ENCODE data around the gene SLC28A2.

The SLC28A2 gene

DNA sequence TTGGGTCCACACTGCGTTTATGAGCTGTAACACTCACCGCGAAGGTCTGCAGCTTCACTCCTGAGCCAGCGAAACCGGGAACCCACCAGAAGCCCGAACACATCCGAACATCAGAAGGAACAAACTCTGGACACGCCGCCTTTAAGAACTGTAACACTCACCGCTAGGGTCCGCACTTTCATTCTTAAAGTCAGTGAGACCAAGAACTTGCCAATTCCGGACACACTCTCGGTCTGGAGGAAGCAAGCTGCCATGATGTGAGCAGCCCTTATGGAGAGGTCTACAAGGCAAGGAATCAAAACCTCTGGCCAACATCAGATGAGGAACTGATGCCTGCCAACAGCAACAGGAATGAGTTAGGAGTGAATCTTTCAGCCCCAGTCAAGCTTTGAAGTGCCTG, 62.9 kb downstream of the SLC28A2 start:
- ChIA-PET CTCF (no interaction called here), POLR2A (no interaction called here)
- TF ChIP-seq FOXA1 (IDR thresholded peaks at IDR 0.05): no peak
- DNase-seq (ENCODE audit: extremely low spot score): no peak

GRCh38 chr15:45319472-45320214, 67.6 kb downstream of the SLC28A2 start:
- no peak for DNase-seq (ENCODE audit: extremely low spot score)
- TF ChIP-seq HDGF (IDR thresholded peaks at IDR 0.05; ENCODE audit: borderline replicate concordance) (no peak), NFRKB (IDR thresholded peaks at IDR 0.05) (no peak), FOXA1 (IDR thresholded peaks at IDR 0.05) (no peak), FOXK2 (IDR thresholded peaks at IDR 0.05) (no peak), ARNT (IDR thresholded peaks at IDR 0.05) (no peak), LEF1 (IDR thresholded peaks at IDR 0.05; ENCODE audit: borderline replicate concordance) (no peak), L3MBTL2 (conservative IDR thresholded peaks at IDR 0.05) (no peak)
- ChIA-PET CTCF (no interaction called here), POLR2A (no interaction called here)

- TF ChIP-seq, protein P1, sequence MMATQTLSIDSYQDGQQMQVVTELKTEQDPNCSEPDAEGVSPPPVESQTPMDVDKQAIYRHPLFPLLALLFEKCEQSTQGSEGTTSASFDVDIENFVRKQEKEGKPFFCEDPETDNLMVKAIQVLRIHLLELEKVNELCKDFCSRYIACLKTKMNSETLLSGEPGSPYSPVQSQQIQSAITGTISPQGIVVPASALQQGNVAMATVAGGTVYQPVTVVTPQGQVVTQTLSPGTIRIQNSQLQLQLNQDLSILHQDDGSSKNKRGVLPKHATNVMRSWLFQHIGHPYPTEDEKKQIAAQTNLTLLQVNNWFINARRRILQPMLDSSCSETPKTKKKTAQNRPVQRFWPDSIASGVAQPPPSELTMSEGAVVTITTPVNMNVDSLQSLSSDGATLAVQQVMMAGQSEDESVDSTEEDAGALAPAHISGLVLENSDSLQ (IDR thresholded peaks at IDR 0.05): no peak
- TF ChIP-seq SUZ12 (IDR thresholded peaks at IDR 0.05) (no peak), LEF1 (IDR thresholded peaks at IDR 0.05; ENCODE audit: borderline replicate concordance) (no peak)
- POLR2A ChIA-PET: no interaction called here
- DNase-seq (ENCODE audit: extremely low spot score): no peak
- CTCF ChIA-PET: no interaction called here
Observed at GRCh38 chr15:45320581-45321205, 68.7 kb downstream of the SLC28A2 start.

- no peak for DNase-seq (ENCODE audit: extremely low spot score)
- no peak for TF ChIP-seq NFRKB (IDR thresholded peaks at IDR 0.05)
- no peak for TF ChIP-seq SUZ12 (IDR thresholded peaks at IDR 0.05)
- TF ChIP-seq, protein P1 (IDR thresholded peaks at IDR 0.05): no peak
- TF ChIP-seq FOXK2 (IDR thresholded peaks at IDR 0.05): no peak
- TF ChIP-seq FOXA1 (IDR thresholded peaks at IDR 0.05): no peak
- no peak for TF ChIP-seq FOXM1 (IDR thresholded peaks at IDR 0.05; ENCODE audit: borderline replicate concordance)
- TF ChIP-seq HDGF (IDR thresholded peaks at IDR 0.05; ENCODE audit: borderline replicate concordance): no peak
- no peak for TF ChIP-seq L3MBTL2 (conservative IDR thresholded peaks at IDR 0.05)
- TF ChIP-seq SP1 (IDR thresholded peaks at IDR 0.05): no peak
- no peak for TF ChIP-seq ARNT (IDR thresholded peaks at IDR 0.05)
- TF ChIP-seq ELF4 (IDR thresholded peaks at IDR 0.05): no peak
- TF ChIP-seq BHLHE40 (IDR thresholded peaks at IDR 0.05; ENCODE audit: borderline replicate concordance): no peak
- POLR2A ChIA-PET: no interaction called here
- CTCF ChIA-PET: no interaction called here
Observed at GRCh38 chr15:45326280-45326679, 74.2 kb downstream of the SLC28A2 start.

DNA sequence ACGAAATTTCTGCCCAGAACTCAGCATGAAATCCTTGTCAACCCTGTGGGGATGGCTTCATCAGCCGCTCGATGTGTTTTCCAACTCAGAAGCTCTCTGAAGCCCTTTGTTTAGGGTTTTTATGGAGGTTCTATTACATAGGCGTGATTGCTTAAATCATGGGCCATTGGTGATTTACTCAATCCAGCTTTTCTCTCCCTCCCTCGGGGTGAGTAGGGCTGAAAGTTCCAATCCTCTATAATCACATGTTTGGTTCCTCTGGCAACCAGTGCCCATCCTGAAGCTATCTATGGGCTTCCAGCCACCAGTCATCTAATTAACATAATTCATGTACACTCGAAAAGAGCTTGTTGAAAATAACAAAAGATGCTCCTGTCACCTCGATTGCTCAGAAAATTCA, 74.7 kb downstream of the SLC28A2 start:
- TF ChIP-seq NFRKB (IDR thresholded peaks at IDR 0.05) (no peak), ELF4 (IDR thresholded peaks at IDR 0.05) (no peak)
- DNase-seq (ENCODE audit: extremely low spot score): no peak
- ChIA-PET CTCF (no interaction called here), POLR2A (no interaction called here)
